Measurements from ENCODE around the gene SMIM7. TPM values are rescaled to one million over a fixed set of nuclear protein-coding genes. Genes with fewer than 3 reads are reported as not detected.
A peak's percentile ranks its signal among the peaks of the same experiment; 100 is the strongest.

Gene SMIM7
- total RNA-seq, 1 experiment from 2014 or later, result 299 TPM

- no peak for DNase-seq (ENCODE audit: low spot score)
Measured at GRCh38 chr19:16621165-16621800, 38.7 kb downstream of the SMIM7 start.

- no peak for DNase-seq (ENCODE audit: low spot score)
Measured at GRCh38 chr19:16620584-16620983, 39.4 kb downstream of the SMIM7 start.

GRCh38 chr19:16620018-16620417 lies 39.9 kb downstream of the SMIM7 start:
- no peak for DNase-seq (ENCODE audit: low spot score)

- DNase-seq (ENCODE audit: low spot score), result no peak
Measured at GRCh38 chr19:16619457-16619856, 40.5 kb downstream of the SMIM7 start.

GRCh38 chr19:16618248-16618647 lies 41.7 kb downstream of the SMIM7 start:
- DNase-seq (ENCODE audit: low spot score), result no peak

- no peak for DNase-seq (ENCODE audit: low spot score)
Measured at GRCh38 chr19:16615808-16616207, 44.1 kb downstream of the SMIM7 start.

GRCh38 chr19:16614941-16615340 lies 45.0 kb downstream of the SMIM7 start:
- no peak for DNase-seq (ENCODE audit: low spot score)

- DNase-seq (ENCODE audit: low spot score), result no peak
Measured at GRCh38 chr19:16613841-16614240, 46.1 kb downstream of the SMIM7 start.

- no peak for DNase-seq (ENCODE audit: low spot score)
Measured at GRCh38 chr19:16612636-16613035, 47.3 kb downstream of the SMIM7 start.

GRCh38 chr19:16611121-16611520 lies 48.8 kb downstream of the SMIM7 start:
- DNase-seq (ENCODE audit: low spot score), result no peak

GRCh38 chr19:16609511-16610200 lies 50.3 kb downstream of the SMIM7 start:
- DNase-seq (ENCODE audit: low spot score), result no peak

GRCh38 chr19:16608290-16608739 lies 51.6 kb downstream of the SMIM7 start:
- peak; percentile 92 for DNase-seq (ENCODE audit: low spot score)

- DNase-seq (ENCODE audit: low spot score), result no peak
Measured at GRCh38 chr19:16607819-16608218, 52.1 kb downstream of the SMIM7 start.

GRCh38 chr19:16605553-16605994 lies 54.4 kb downstream of the SMIM7 start:
- no peak for DNase-seq (ENCODE audit: low spot score)

GRCh38 chr19:16605115-16605514 lies 54.8 kb downstream of the SMIM7 start:
- no peak for DNase-seq (ENCODE audit: low spot score)

- no peak for DNase-seq (ENCODE audit: low spot score)
Measured at GRCh38 chr19:16604615-16605014, 55.3 kb downstream of the SMIM7 start.

- DNase-seq (ENCODE audit: low spot score), result no peak
Measured at GRCh38 chr19:16603090-16603489, 56.9 kb downstream of the SMIM7 start.

GRCh38 chr19:16601378-16602052 lies 58.4 kb downstream of the SMIM7 start:
- no peak for DNase-seq (ENCODE audit: low spot score)

GRCh38 chr19:16600824-16601223 lies 59.1 kb downstream of the SMIM7 start:
- no peak for DNase-seq (ENCODE audit: low spot score)

GRCh38 chr19:16599655-16600346 lies 60.1 kb downstream of the SMIM7 start:
- DNase-seq (ENCODE audit: low spot score), result no peak

- DNase-seq (ENCODE audit: low spot score), result no peak
Measured at GRCh38 chr19:16598848-16599247, 61.1 kb downstream of the SMIM7 start.

GRCh38 chr19:16596399-16596798 lies 63.5 kb downstream of the SMIM7 start:
- no peak for DNase-seq (ENCODE audit: low spot score)

All from H4 (cell line).